Activated CD8-positive, alpha-beta T cell treated with anti-CD3 and anti-CD28 coated beads, Interleukin-2, amount 10 ng/mL, durations not matched to agents 7 days and 5 days (primary cell): Measurements from ENCODE around the gene GNAQ. TPM values are rescaled to one million over a fixed set of nuclear protein-coding genes. Genes with fewer than 3 reads are reported as not detected.

ENCODE experiments used
- ATAC-seq: fragments of 150-1000 bp; cut with Tn5 transposase; one replicate; pipeline ENCODE4 v1.10.0; 2021; ENCODE audit warnings: moderate library complexity
- CTCF ChIA-PET: fragments of 350-600 bp; sonication (Branson Sonifier 250); formaldehyde crosslinking; loops from one replicate; lab custom pipeline; 2021; ENCODE audit warnings: antibody characterized with exemption; lab: Charles Lee
- POLR2A ChIA-PET: fragments of 350-600 bp; sonication (Branson Sonifier 250); formaldehyde crosslinking; loops from one replicate; lab custom pipeline; 2021; ENCODE audit warnings: antibody characterized with exemption; lab: Charles Lee
- DNase-seq: peaks from one replicate; pipeline ENCODE4 v3.0.0-alpha.2; 2020
- H3K27ac Mint-ChIP-seq: one replicate; pipeline ENCODE4 v1.8.0; 2021; ENCODE audit warnings: mild to moderate bottlenecking, mixed read lengths
- H3K27me3 Mint-ChIP-seq: one replicate; pipeline ENCODE4 v1.8.0; 2021; ENCODE audit warnings: low read depth, mixed read lengths
- H3K36me3 Mint-ChIP-seq: one replicate; pipeline ENCODE4 v1.8.0; 2021; ENCODE audit warnings: low read depth, mixed read lengths
- H3K4me1 Mint-ChIP-seq: one replicate; pipeline ENCODE4 v1.8.0; 2021; ENCODE audit warnings: low read depth, mixed read lengths
- H3K4me3 Mint-ChIP-seq: one replicate; pipeline ENCODE4 v1.8.0; 2021; ENCODE audit warnings: mild to moderate bottlenecking, mixed read lengths
- H3K9me3 Mint-ChIP-seq: one replicate; pipeline ENCODE4 v1.8.0; 2022; ENCODE audit warnings: mixed read lengths; ENCODE audit not compliant: insufficient read depth
- total RNA-seq, 2 experiments: library from RNA; stranded (reverse); gene quantifications; one replicate each; pipeline ENCODE4 v1.2.3, GENCODE V29; 2021

Gene GNAQ
- total RNA-seq, 2 experiments from 2014 or later, result 29.0 to 29.7 TPM

- ChIA-PET CTCF (interaction anchor here (1.3 to 1.7 kb wide), 2 partner anchors 13 to 43 kb away, joined by 5 to 7 read pairs; no protein-coding TSS in a partner anchor), POLR2A (no interaction called here)
- Mint-ChIP-seq H3K36me3 (no peaks in the 10 kb centered on the region), H3K27me3 (no peaks in the 10 kb centered on the region), H3K4me1 (peaks cover 12% of the 10 kb centered on the region), H3K27ac (no peak overlapping the region), H3K4me3 (no peak overlapping the region), H3K9me3 (no peaks in the 10 kb centered on the region)
- ATAC-seq (no peak), DNase-seq (no peak)
Observed at GRCh38 chr9:77854258-77854915, 177.2 kb downstream of the GNAQ start.

GRCh38 chr9:77853716-77854115 is 177.9 kb downstream of the GNAQ start:
- CTCF ChIA-PET, result no interaction called here
- H3K27ac Mint-ChIP-seq, result no peak overlapping the region
- no peaks in the 10 kb centered on the region for H3K9me3 Mint-ChIP-seq
- POLR2A ChIA-PET, result no interaction called here
- H3K27me3 Mint-ChIP-seq, result no peaks in the 10 kb centered on the region
- no peaks in the 10 kb centered on the region for H3K36me3 Mint-ChIP-seq
- no peak for ATAC-seq
- H3K4me1 Mint-ChIP-seq, result peaks cover 12% of the 10 kb centered on the region
- H3K4me3 Mint-ChIP-seq, result no peak overlapping the region
- no peak for DNase-seq

GRCh38 chr9:77851882-77852595 is 179.6 kb downstream of the GNAQ start:
- Mint-ChIP-seq H3K27ac (no peak overlapping the region), H3K4me3 (no peak overlapping the region), H3K27me3 (no peaks in the 10 kb centered on the region), H3K4me1 (peaks cover 25% of the 10 kb centered on the region), H3K9me3 (no peaks in the 10 kb centered on the region), H3K36me3 (no peaks in the 10 kb centered on the region)
- CTCF ChIA-PET, result interaction anchor here (1.0 to 1.9 kb wide), 4 partner anchors 10 to 55 kb away, joined by 3 to 11 read pairs (median 3); no protein-coding TSS in a partner anchor
- POLR2A ChIA-PET, result no interaction called here
- DNase-seq (no peak), ATAC-seq (no peak)

GRCh38 chr9:77848897-77849296 is 182.7 kb downstream of the GNAQ start:
- ATAC-seq (no peak), DNase-seq (no peak)
- peaks cover 27% of the 10 kb centered on the region for H3K4me1 Mint-ChIP-seq
- ChIA-PET CTCF (interaction anchor here (1.9 to 2.0 kb wide), 2 partner anchors 10 to 128 kb away, joined by 4 to 7 read pairs; no protein-coding TSS in a partner anchor), POLR2A (no interaction called here)
- no peaks in the 10 kb centered on the region for H3K9me3 Mint-ChIP-seq
- no peaks in the 10 kb centered on the region for H3K36me3 Mint-ChIP-seq
- no peak overlapping the region for H3K4me3 Mint-ChIP-seq
- no peaks in the 10 kb centered on the region for H3K27me3 Mint-ChIP-seq
- H3K27ac Mint-ChIP-seq, result no peak overlapping the region

- no peak for ATAC-seq
- no peak overlapping the region for H3K4me3 Mint-ChIP-seq
- POLR2A ChIA-PET, result interaction anchor here (0.6 kb wide), 1 partner anchor 11 kb away, joined by 3 read pairs; no protein-coding TSS in a partner anchor
Observed at GRCh38 chr9:77848404-77848803, 183.2 kb downstream of the GNAQ start.

GRCh38 chr9:77847626-77848025 is 184.0 kb downstream of the GNAQ start:
- Mint-ChIP-seq H3K27ac (no peak overlapping the region), H3K9me3 (no peaks in the 10 kb centered on the region), H3K27me3 (no peaks in the 10 kb centered on the region), H3K4me1 (peaks cover 27% of the 10 kb centered on the region), H3K36me3 (no peaks in the 10 kb centered on the region), H3K4me3 (no peak overlapping the region)
- CTCF ChIA-PET, result interaction anchor here (1.0 to 2.0 kb wide), 5 partner anchors 9 to 193 kb away, joined by 4 to 7 read pairs (median 4); no protein-coding TSS in a partner anchor
- ATAC-seq (peak; percentile 39), DNase-seq (peak; percentile 27)
- POLR2A ChIA-PET, result interaction anchor here (0.6 kb wide), 1 partner anchor 12 kb away, joined by 3 read pairs; no protein-coding TSS in a partner anchor

More at GRCh38 chr9:77848404-77848803, 183.2 kb downstream of the GNAQ start:
- H3K9me3 Mint-ChIP-seq, result no peaks in the 10 kb centered on the region
- H3K27me3 Mint-ChIP-seq, result no peaks in the 10 kb centered on the region
- DNase-seq, result no peak
- CTCF ChIA-PET, result interaction anchor here (1.0 to 2.0 kb wide), 4 partner anchors 9 to 192 kb away, joined by 4 to 7 read pairs (median 4); no protein-coding TSS in a partner anchor
- H3K4me1 Mint-ChIP-seq, result peaks cover 27% of the 10 kb centered on the region
- no peaks in the 10 kb centered on the region for H3K36me3 Mint-ChIP-seq
- H3K27ac Mint-ChIP-seq, result no peak overlapping the region

- no peak for DNase-seq
- H3K4me1 Mint-ChIP-seq, result peaks cover 30% of the 10 kb centered on the region
- ChIA-PET CTCF (interaction anchor here (1.2 to 2.0 kb wide), 3 partner anchors 8 to 188 kb away, joined by 4 to 7 read pairs (median 4); no protein-coding TSS in a partner anchor), POLR2A (no interaction called here)
- H3K27me3 Mint-ChIP-seq, result no peaks in the 10 kb centered on the region
- peak overlapping the region; percentile 40 for H3K27ac Mint-ChIP-seq
- H3K9me3 Mint-ChIP-seq, result no peaks in the 10 kb centered on the region
- H3K36me3 Mint-ChIP-seq, result no peaks in the 10 kb centered on the region
- ATAC-seq, result no peak
- H3K4me3 Mint-ChIP-seq, result no peak overlapping the region
Observed at GRCh38 chr9:77847059-77847499, 184.5 kb downstream of the GNAQ start.

GRCh38 chr9:77844415-77844814 is 187.2 kb downstream of the GNAQ start:
- ChIA-PET CTCF (no interaction called here), POLR2A (interaction anchor here (0.7 kb wide), 1 partner anchor 65 kb away, joined by 3 read pairs; no protein-coding TSS in a partner anchor)
- Mint-ChIP-seq H3K36me3 (no peaks in the 10 kb centered on the region), H3K4me3 (no peak overlapping the region), H3K27ac (no peak overlapping the region), H3K27me3 (no peaks in the 10 kb centered on the region), H3K4me1 (peaks cover 34% of the 10 kb centered on the region), H3K9me3 (no peaks in the 10 kb centered on the region)
- DNase-seq, result no peak
- no peak for ATAC-seq

- H3K4me1 Mint-ChIP-seq, result peaks cover 34% of the 10 kb centered on the region
- H3K9me3 Mint-ChIP-seq, result no peaks in the 10 kb centered on the region
- H3K27me3 Mint-ChIP-seq, result no peaks in the 10 kb centered on the region
- DNase-seq (no peak), ATAC-seq (no peak)
- H3K27ac Mint-ChIP-seq, result no peak overlapping the region
- POLR2A ChIA-PET, result interaction anchor here (0.7 kb wide), 1 partner anchor 65 kb away, joined by 3 read pairs; no protein-coding TSS in a partner anchor
- H3K4me3 Mint-ChIP-seq, result no peak overlapping the region
- CTCF ChIA-PET, result interaction anchor here (1.2 to 4.6 kb wide), 2 partner anchors 133 to 192 kb away, joined by 3 to 31 read pairs; no protein-coding TSS in a partner anchor
- no peaks in the 10 kb centered on the region for H3K36me3 Mint-ChIP-seq
Observed at GRCh38 chr9:77843871-77844155, 187.8 kb downstream of the GNAQ start.

GRCh38 chr9:77843076-77843870 is 188.3 kb downstream of the GNAQ start:
- ChIA-PET POLR2A (no interaction called here), CTCF (interaction anchor here (1.2 to 4.6 kb wide), 3 partner anchors 15 to 192 kb away, joined by 3 to 31 read pairs (median 17); no protein-coding TSS in a partner anchor)
- no peak overlapping the region for H3K4me3 Mint-ChIP-seq
- H3K27ac Mint-ChIP-seq, result no peak overlapping the region
- no peaks in the 10 kb centered on the region for H3K9me3 Mint-ChIP-seq
- no peaks in the 10 kb centered on the region for H3K27me3 Mint-ChIP-seq
- H3K4me1 Mint-ChIP-seq, result peaks cover 33% of the 10 kb centered on the region
- no peak for DNase-seq
- H3K36me3 Mint-ChIP-seq, result no peaks in the 10 kb centered on the region
- ATAC-seq, result no peak

GRCh38 chr9:77841739-77842386 is 189.7 kb downstream of the GNAQ start:
- DNase-seq (no peak), ATAC-seq (no peak)
- H3K4me1 Mint-ChIP-seq, result peaks cover 19% of the 10 kb centered on the region
- ChIA-PET CTCF (interaction anchor here (0.6 to 4.6 kb wide), 48 partner anchors 9 to 408 kb away, joined by 3 to 31 read pairs (median 4); no protein-coding TSS in a partner anchor), POLR2A (no interaction called here)
- no peak overlapping the region for H3K4me3 Mint-ChIP-seq
- H3K27ac Mint-ChIP-seq, result no peak overlapping the region
- no peaks in the 10 kb centered on the region for H3K27me3 Mint-ChIP-seq
- no peaks in the 10 kb centered on the region for H3K9me3 Mint-ChIP-seq
- no peaks in the 10 kb centered on the region for H3K36me3 Mint-ChIP-seq
